A673 (cell line): Measurements from ENCODE around the gene MYLIP.

Experiments
- EZH2 ChIP-seq: fragments of 200-600 bp; sonication (generic); IDR thresholded peaks from 2 replicates; pipeline ENCODE4 v1.6.1; 2017; ENCODE audit warnings: borderline replicate concordance, low read depth, mild to moderate bottlenecking, mixed read lengths, antibody characterized with exemption, low read length; ENCODE audit not compliant: poor library complexity, severe bottlenecking
- TF ChIP-seq, protein P1 (sequence below): fragments of 300-800, 200-600 bp; sonication (generic); conservative IDR thresholded peaks from 2 replicates; pipeline ENCODE4 v1.5.1; 2017; ENCODE audit warnings: low read depth, mild to moderate bottlenecking, antibody characterized with exemption, low read length, moderate library complexity, mixed read lengths

DNA sequence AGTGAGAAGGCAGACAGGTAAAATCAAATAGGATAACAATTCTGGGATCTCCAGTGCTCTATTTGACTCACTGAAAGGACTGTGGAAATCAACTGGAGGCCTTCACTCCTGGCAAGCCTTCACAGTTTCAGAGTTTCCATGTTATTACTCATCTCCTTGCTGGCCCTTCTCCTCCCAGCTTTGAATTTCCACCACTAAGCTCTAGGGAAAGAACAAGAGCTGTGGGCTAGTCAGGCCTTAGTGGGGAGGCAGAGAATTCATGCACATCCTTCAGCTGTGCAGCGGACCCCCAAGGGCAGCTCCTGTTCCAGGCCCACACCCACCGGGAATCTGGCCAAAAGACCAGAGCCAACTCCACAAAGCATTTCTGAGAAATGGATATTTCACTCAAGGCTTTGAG is 26.0 kb downstream of the MYLIP start:
- TF ChIP-seq, protein P1, sequence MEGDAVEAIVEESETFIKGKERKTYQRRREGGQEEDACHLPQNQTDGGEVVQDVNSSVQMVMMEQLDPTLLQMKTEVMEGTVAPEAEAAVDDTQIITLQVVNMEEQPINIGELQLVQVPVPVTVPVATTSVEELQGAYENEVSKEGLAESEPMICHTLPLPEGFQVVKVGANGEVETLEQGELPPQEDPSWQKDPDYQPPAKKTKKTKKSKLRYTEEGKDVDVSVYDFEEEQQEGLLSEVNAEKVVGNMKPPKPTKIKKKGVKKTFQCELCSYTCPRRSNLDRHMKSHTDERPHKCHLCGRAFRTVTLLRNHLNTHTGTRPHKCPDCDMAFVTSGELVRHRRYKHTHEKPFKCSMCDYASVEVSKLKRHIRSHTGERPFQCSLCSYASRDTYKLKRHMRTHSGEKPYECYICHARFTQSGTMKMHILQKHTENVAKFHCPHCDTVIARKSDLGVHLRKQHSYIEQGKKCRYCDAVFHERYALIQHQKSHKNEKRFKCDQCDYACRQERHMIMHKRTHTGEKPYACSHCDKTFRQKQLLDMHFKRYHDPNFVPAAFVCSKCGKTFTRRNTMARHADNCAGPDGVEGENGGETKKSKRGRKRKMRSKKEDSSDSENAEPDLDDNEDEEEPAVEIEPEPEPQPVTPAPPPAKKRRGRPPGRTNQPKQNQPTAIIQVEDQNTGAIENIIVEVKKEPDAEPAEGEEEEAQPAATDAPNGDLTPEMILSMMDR: no peak
- no peak for TF ChIP-seq EZH2
